Kidney epithelial cell (primary cell): ENCODE data around the gene CRYZ. TPM values are rescaled to one million over a fixed set of nuclear protein-coding genes. Genes with fewer than 3 reads are reported as not detected.

ENCODE experiments used
- DNase-seq: peaks from one replicate; pipeline ENCODE4 v3.0.0-alpha.2; 2010; ENCODE audit warnings: low read depth
- H3K27me3 ChIP-seq: 2 replicates; pipeline ENCODE4 v1.6.0; 2011; ENCODE audit warnings: low read length; ENCODE audit not compliant: control insufficient read depth, insufficient read depth
- H3K36me3 ChIP-seq: 2 replicates; pipeline ENCODE4 v1.5.1; 2011; ENCODE audit warnings: low read length; ENCODE audit not compliant: control insufficient read depth, insufficient read depth
- H3K4me3 ChIP-seq: 2 replicates; pipeline ENCODE4 v1.5.1; 2011; ENCODE audit warnings: low read depth, mild to moderate bottlenecking, control low read depth, low read length
- total RNA-seq: library from RNA; depleted of rRNA; stranded (reverse); fragments of >200 nt; gene quantifications from 2 replicates; pipeline ENCODE4 v1.2.3, GENCODE V29; 2015
- TF ChIP-seq, protein P1 (sequence below): IDR thresholded peaks from 2 replicates; pipeline ENCODE4 v1.5.1; 2011; ENCODE audit warnings: mild to moderate bottlenecking, moderate library complexity, low read length, control low read depth, inconsistent platforms; ENCODE audit not compliant: insufficient read depth, poor library complexity, severe bottlenecking

The CRYZ gene, protein sequence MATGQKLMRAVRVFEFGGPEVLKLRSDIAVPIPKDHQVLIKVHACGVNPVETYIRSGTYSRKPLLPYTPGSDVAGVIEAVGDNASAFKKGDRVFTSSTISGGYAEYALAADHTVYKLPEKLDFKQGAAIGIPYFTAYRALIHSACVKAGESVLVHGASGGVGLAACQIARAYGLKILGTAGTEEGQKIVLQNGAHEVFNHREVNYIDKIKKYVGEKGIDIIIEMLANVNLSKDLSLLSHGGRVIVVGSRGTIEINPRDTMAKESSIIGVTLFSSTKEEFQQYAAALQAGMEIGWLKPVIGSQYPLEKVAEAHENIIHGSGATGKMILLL
- total RNA-seq: 38.0 and 38.4 TPM in 2 replicates

DNA sequence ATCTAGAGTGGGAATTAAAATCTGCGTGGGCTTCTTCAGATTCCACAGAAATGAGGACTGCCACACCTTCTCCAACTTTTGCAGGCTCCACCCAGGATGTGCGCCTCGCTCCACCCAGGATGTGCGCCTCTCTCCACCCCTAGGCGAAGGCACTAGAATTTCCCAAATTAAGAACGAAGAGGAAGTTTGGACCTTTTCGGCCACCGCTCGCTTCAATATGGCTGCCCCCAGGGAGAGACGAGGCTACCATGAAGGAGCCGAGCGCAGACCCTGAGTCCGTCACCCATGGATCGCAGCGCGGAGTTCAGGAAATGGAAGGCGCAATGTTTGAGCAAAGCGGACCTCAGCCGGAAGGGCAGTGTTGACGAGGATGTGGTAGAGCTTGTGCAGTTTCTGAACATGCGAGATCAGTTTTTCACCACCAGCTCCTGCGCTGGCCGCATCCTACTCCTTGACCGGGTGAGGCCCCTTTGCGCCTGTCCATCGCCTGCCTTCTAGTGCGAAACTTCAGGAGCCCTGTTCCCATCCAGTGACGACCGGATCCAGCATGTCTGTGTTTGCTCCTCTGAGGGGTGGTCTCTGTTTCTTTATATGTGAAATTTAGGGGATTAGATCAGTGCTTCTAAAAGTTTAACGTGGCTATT is at the start of gene CRYZ, which contains the start of gene TYW3:
Gene CRYZ, minus strand, starts transcription at position 91 of the 644 bp plus-strand sequence. CDS start 8,229 bp downstream, outside the sequence.
Gene TYW3, plus strand, starts transcription at position 193 of the 644 bp plus-strand sequence. Its CDS starts 93 bp downstream, at position 286.
- DNase-seq: peak; percentile 75
- TF ChIP-seq, protein P1, sequence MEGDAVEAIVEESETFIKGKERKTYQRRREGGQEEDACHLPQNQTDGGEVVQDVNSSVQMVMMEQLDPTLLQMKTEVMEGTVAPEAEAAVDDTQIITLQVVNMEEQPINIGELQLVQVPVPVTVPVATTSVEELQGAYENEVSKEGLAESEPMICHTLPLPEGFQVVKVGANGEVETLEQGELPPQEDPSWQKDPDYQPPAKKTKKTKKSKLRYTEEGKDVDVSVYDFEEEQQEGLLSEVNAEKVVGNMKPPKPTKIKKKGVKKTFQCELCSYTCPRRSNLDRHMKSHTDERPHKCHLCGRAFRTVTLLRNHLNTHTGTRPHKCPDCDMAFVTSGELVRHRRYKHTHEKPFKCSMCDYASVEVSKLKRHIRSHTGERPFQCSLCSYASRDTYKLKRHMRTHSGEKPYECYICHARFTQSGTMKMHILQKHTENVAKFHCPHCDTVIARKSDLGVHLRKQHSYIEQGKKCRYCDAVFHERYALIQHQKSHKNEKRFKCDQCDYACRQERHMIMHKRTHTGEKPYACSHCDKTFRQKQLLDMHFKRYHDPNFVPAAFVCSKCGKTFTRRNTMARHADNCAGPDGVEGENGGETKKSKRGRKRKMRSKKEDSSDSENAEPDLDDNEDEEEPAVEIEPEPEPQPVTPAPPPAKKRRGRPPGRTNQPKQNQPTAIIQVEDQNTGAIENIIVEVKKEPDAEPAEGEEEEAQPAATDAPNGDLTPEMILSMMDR: no peak
- peak within 1 kb of the TSS; percentile 58 for H3K4me3 ChIP-seq

DNA sequence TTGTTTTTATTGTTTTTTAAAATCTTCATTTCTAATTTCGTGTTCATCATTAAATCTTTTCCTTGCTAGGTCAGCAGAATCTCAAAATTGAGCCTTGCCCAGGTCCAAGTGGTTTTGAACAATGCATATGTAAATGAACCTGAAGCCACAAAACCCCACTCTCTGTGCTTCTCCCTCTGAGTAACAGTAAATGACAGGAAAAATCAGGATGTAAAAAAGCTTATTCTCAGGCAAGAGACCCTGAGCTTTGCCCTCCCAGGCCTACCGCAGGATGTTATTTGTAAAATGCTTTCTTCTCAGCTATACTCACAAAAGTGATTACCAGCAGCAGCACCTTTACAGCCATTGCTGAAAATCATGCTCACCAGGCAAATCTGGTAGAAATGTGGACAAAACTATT is 47.7 kb upstream of the CRYZ start:
- Histone ChIP-seq H3K27me3 (no peaks in the 10 kb centered on the region), H3K36me3 (no peaks in the 10 kb centered on the region), H3K4me3 (no peak overlapping the region)
- no peak for DNase-seq
- TF ChIP-seq, protein P1: no peak

More for the DNA sequence above, at the start of gene CRYZ, which contains the start of gene TYW3:
- Histone ChIP-seq H3K27me3 (no peaks in the 10 kb centered on the region), H3K36me3 (peaks cover 2% of the 10 kb centered on the region)

DNA sequence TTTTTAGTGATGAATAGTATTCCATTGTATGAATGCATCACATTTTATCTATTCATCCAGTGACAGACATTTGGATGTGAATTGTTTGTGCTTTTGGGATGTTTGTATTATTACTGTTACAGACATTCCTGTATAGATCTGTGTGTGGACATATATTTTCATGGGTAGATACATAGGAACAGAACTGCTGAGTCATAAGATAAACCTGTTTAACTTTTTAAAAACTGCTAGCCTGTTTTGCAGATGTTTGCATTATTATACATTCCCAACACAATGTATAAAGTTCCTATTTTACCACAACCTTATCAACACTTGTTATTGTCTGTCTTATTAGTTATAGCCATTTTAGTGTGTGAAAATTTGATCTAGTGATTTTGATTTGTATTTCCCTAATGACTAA is 46.9 kb upstream of the CRYZ start:
- DNase-seq: no peak
- no peaks in the 10 kb centered on the region for H3K27me3 ChIP-seq

DNA sequence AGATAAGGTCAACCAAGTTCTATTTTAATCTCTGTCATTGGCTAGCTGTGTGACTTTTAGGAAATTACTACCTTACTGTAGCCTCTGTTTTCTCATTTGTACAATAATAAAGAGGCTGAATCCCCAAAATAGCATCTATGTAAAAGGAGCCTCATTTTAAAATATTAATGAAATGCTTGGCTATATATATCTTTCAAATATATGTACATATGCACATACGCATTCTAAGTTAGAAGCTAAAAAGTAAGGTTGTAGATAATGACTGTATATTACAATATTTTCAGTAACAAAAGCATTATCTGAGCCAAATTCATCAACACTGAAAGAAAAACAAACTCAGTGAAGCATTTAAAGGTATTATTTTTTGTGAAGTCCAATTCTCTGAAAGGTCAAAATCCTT is 44.7 kb upstream of the CRYZ start:
- DNase-seq: no peak

More for the DNA sequence above, 46.9 kb upstream of the CRYZ start:
- TF ChIP-seq, protein P1: no peak
- Histone ChIP-seq H3K4me3 (no peak overlapping the region), H3K36me3 (no peaks in the 10 kb centered on the region)

DNA sequence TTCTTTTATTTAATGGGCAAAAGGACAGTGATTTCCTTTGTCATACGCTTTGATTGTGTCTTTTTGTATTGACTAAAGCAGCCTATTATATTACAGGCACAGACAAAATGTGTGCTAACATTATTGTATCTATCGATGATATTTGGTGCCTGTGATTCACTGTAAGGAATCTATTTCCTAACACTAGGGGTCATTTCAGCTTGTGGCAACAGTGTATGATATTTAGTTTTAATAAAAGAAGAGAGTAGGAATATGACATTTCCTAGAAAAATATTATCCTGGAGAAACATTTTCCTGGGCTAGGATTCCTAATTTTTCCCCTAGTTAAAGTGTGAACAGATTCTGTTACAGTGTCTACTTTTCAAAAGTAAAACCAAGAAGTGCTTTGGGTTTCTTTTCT is 42.9 kb upstream of the CRYZ start:
- no peak overlapping the region for H3K4me3 ChIP-seq

More for the DNA sequence above, 44.7 kb upstream of the CRYZ start:
- Histone ChIP-seq H3K27me3 (no peaks in the 10 kb centered on the region), H3K36me3 (no peaks in the 10 kb centered on the region), H3K4me3 (no peak overlapping the region)
- TF ChIP-seq, protein P1: no peak

More for the DNA sequence above, 42.9 kb upstream of the CRYZ start:
- Histone ChIP-seq H3K36me3 (no peaks in the 10 kb centered on the region), H3K27me3 (no peaks in the 10 kb centered on the region)
- DNase-seq: no peak
- TF ChIP-seq, protein P1: no peak
